GM21423 (cell line): ENCODE data around the gene OLFM1.

Experiments used
- ATAC-seq: cut with Tn5 transposase; IDR thresholded peaks from one replicate; pipeline ENCODE4 v1.9.1; 2021; ENCODE audit warnings: mild to moderate bottlenecking, moderate library complexity; ENCODE audit not compliant: unreplicated experiment

Gene OLFM1

GRCh38 chr9:135075234-135076142, 12.0 kb upstream of the OLFM1 start:
- ATAC-seq: no peak

- ATAC-seq: no peak
These were observed 11.2 kb upstream of the OLFM1 start for GRCh38 chr9:135076143-135076875.

- no peak for ATAC-seq
These were observed 10.5 kb upstream of the OLFM1 start for GRCh38 chr9:135076876-135077430.

GRCh38 chr9:135077497-135078200, 9.8 kb upstream of the OLFM1 start:
- ATAC-seq: no peak

- no peak for ATAC-seq
These were observed 9.1 kb upstream of the OLFM1 start for GRCh38 chr9:135078361-135078821.

DNA sequence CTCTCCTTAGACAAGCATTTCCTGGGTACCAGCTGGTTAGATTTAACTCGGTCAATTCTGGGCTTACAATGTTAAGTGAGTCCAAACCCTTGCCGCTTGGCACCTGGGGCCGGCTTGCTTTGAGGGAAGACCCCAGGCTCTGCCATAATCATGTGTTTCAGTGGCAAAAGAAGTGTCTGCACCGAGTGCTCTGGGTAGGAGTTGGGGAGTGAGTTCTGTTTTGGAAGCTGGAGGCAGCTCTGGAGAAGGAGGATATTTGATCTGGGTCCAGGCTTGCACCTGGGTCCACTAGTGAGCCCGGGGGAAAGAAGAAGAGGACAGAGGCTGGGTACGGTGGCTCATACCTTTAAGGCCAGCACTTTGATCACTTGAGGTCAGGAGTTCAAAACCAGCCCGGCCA, 8.4 kb upstream of the OLFM1 start:
- ATAC-seq: no peak

- no peak for ATAC-seq
These were observed 7.8 kb upstream of the OLFM1 start for GRCh38 chr9:135079676-135080075.

GRCh38 chr9:135080286-135081263, 6.9 kb upstream of the OLFM1 start:
- ATAC-seq: no peak

GRCh38 chr9:135081264-135081660, 6.2 kb upstream of the OLFM1 start:
- ATAC-seq: no peak

DNA sequence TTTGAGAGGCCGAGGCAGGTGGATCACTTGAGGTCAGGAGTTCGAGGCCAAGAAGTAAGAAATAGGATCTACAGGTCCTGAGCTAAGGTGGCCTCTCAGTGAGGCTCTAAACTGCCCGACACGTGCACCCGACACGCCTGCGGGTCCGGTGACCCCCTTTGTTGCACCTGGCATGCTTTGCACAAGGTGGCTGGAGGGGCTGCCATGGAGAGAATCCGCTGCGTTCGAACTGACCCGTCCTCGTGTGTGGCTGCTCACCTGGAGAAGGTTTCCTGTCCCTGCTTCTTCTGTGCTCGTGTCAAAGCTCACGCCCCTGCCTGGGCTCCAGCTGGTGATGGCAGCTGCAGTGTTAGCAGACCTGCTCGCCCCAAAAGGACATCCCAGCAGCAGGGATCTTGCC, 5.7 kb upstream of the OLFM1 start:
- ATAC-seq: no peak

GRCh38 chr9:135082536-135082935, 4.9 kb upstream of the OLFM1 start:
- ATAC-seq: no peak

DNA sequence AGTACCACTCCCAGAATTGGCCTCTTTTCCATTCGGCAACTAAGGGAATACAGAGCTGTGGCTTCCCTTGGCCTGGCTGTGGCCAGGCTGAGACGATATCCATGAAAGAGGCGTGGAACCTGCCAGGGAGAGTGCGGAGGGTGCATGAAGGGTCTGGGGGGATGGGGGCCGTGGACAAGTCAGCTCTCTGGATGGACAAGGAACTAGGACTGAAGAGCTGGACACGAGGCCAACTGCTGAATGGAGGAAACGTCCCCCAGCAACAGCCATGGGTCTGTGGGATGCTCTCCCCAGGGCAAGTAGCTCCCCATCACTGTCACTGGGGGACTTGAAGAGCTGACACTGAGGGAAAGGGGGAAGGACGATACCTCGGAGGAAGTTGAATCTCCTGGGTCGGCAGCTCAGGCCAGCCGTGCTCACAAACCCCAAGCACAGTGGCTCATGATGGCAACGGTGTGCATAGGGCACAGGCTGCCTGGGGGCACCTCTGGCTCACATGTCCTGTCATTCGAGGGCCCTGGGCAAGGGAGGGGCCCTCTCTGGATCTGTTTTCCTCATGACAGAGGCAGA, 4.1 kb upstream of the OLFM1 start:
- ATAC-seq: no peak

DNA sequence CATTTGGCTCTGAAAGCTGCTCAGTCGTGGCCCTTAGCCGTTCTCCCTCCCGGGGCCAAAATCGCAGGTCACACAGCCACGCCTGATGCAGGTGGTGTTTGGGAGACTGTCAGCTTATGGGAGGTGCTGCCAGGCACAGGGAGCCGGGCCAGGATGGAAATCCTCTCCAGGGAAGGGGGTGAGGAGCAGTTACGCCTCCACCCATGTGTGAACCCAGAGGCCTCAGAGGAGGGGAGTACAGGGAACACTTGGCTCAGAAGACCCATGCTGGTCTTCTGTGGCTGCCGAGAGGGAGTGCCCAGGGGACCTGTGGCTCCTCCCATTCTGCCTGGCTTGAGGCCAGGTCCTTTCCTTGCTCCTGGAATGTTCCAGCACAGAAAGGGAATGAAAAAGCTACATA, 3.6 kb upstream of the OLFM1 start:
- no peak for ATAC-seq

- no peak for ATAC-seq
These were observed 3.2 kb upstream of the OLFM1 start for GRCh38 chr9:135084262-135084661.

DNA sequence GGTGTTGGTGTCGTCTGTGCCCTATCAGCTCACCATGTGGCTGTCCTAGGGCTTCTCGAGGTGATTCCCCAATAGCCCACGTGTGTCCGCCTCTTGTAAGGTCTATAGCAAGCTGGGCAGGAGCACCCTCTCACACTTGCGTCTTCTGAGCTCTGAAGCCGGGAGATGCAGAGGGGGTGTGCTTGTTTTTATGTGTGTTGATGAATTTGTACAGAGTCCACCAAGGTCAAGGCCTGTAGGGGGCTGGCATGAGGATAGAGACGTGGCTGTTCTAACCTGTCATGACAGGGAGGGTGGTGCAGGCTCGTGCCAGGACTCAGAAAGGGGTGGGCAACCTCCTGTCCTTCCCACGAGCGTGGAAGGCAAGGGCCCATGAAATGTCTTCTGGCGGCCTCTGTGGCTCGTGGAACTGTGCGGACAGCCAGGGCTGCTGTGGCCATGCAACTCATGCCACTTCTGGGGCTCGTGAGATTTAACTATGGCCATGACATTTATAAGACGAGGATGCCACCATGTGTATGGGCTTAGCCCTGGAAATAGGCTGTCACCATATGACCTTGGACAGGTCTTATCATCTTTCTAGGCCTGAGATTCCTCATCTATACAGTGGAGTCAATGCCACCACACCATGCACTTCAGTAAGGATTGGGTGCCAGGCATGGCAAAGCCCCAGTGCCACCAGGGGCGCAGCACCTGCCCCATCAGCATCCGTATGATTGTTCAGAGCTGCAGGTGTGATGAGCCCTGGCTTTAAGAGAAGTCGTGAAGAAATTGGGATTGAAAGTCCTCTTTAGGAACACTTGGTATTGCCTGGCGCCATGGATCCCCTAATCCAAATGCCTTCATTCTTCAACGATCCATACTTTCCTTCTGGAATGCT, 2.3 kb upstream of the OLFM1 start:
- ATAC-seq: no peak

DNA sequence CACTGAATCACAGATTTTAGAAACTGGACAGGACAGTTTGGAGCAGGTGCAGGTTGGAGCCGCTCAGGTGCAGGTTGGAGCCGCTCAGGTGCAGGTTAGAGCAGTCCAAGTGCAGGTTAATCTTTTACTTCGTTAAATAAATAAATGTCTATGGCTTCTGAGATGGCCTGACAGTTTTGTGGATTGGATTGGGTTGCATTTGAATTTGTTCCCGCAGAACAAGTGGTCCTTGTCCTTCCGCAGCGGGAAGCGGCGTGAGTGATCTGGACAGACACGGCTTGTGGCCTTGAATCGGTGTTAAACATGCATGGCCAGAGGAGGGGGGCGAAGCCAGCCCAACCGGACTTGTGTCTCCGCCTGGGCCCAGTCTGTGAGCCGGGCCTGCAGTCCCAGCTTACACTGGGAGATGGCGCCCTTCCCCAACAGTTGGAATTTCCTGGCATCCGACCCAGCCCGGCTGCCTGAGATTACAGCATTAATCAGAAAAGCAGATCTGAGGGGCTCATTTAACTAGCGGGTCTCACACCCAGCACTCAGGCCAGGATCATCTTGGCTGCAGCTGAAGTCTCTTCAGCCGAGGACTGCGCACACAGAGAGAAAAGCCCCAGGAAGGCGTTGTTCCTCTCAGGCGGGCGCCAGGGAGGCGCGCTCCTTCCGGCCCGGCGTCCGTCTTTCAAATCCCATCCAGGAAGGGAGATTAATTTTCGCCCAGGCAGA, 1.5 kb upstream of the OLFM1 start:
- no peak for ATAC-seq

GRCh38 chr9:135086597-135087488, 625 bp upstream of the OLFM1 start:
- no peak for ATAC-seq
